H1 (cell line): ENCODE measurements around the gene SPRYD3. TPM values are rescaled to one million over a fixed set of nuclear protein-coding genes. Genes with fewer than 3 reads are reported as not detected.
A peak's percentile ranks its signal among the peaks of the same experiment; 100 is the strongest.

ENCODE experiments used
- ATF3 ChIP-seq: IDR thresholded peaks from 2 replicates; pipeline ENCODE4 v1.6.1; 2011; ENCODE audit warnings: low read depth, mild to moderate bottlenecking, low read length; ENCODE audit not compliant: insufficient read depth
- BACH1 ChIP-seq: IDR thresholded peaks from 2 replicates; pipeline ENCODE4 v1.6.1; 2012; ENCODE audit warnings: low read length, improper control_type of control experiment
- BCL11A ChIP-seq, 2 experiments: IDR thresholded peaks; one replicate each; pipeline ENCODE4 v1.6.1; 2011; ENCODE audit warnings: low read depth in 2 of 2, low read length in 2 of 2, mild to moderate bottlenecking in 2 of 2
- CBX5 ChIP-seq: fragments of 300-800, 300-1000 bp; sonication (generic); IDR thresholded peaks from 2 replicates; pipeline ENCODE4 v1.7.1; 2016; ENCODE audit warnings: antibody characterized with exemption, low read length, low read depth
- CBX8 ChIP-seq: fragments of 300-800, 300-1000 bp; sonication (generic); IDR thresholded peaks from 2 replicates; pipeline ENCODE4 v1.7.1; 2016; ENCODE audit warnings: low read depth, low read length, borderline replicate concordance
- CHD1 ChIP-seq: IDR thresholded peaks from 2 replicates; pipeline ENCODE4 v1.6.1; 2012; ENCODE audit warnings: low read depth, low read length, improper control_type of control experiment
- EP300 ChIP-seq, 2 experiments: IDR thresholded peaks; 1 replicate in 1 of 2; 2 replicates in 1 of 2; pipeline ENCODE4 v1.6.1; 2011 to 2012; ENCODE audit warnings: low read depth in 2 of 2, low read length in 2 of 2, mild to moderate bottlenecking in 2 of 2, borderline replicate concordance in 1 of 2, inconsistent platforms in 1 of 2, moderate library complexity in 1 of 2
- GABPA ChIP-seq: IDR thresholded peaks from 2 replicates; pipeline ENCODE4 v1.6.1; 2011; ENCODE audit warnings: mild to moderate bottlenecking, low read length, moderate library complexity, borderline replicate concordance; ENCODE audit not compliant: insufficient read depth
- HDAC2 ChIP-seq, 2 experiments: fragments of 300-600 bp in 1 of 2; sonication (generic) in 1 of 2; IDR thresholded peaks; 2 replicates each; pipeline ENCODE4 v1.6.1; 2011 to 2012; ENCODE audit warnings: low read depth in 2 of 2, low read length in 2 of 2, mild to moderate bottlenecking in 2 of 2, moderate library complexity in 2 of 2, borderline replicate concordance in 1 of 2, inconsistent platforms in 1 of 2
- JUN ChIP-seq: IDR thresholded peaks from 2 replicates; pipeline ENCODE4 v1.6.1; 2011; ENCODE audit warnings: low read depth, mild to moderate bottlenecking, improper control_type of control experiment, low read length
- KDM4A ChIP-seq: IDR thresholded peaks from one replicate; pipeline ENCODE4 v1.7.1; 2012; ENCODE audit warnings: low read depth, mild to moderate bottlenecking, moderate library complexity, low read length, inconsistent platforms; ENCODE audit not compliant: severe bottlenecking
- MAX ChIP-seq: IDR thresholded peaks from 2 replicates; pipeline ENCODE4 v1.6.1; 2012; ENCODE audit warnings: inconsistent platforms
- PHF8 ChIP-seq: fragments of 200-600 bp; sonication (generic); conservative IDR thresholded peaks from 2 replicates; pipeline ENCODE4 v1.7.1; 2012; ENCODE audit warnings: low read depth, mild to moderate bottlenecking, inconsistent platforms, low read length, moderate library complexity
- POLR2AphosphoS5 ChIP-seq: IDR thresholded peaks from 2 replicates; pipeline ENCODE4 v1.6.1; 2011; ENCODE audit warnings: low read depth, low read length
- TEAD4 ChIP-seq: IDR thresholded peaks from 2 replicates; pipeline ENCODE4 v1.6.1; 2012; ENCODE audit warnings: low read depth, low read length, inconsistent platforms, mixed read lengths
- USF2 ChIP-seq: IDR thresholded peaks from 2 replicates; pipeline ENCODE4 v1.6.1; 2011; ENCODE audit warnings: low read length, improper control_type of control experiment
- YY1 ChIP-seq: IDR thresholded peaks from 2 replicates; pipeline ENCODE4 v1.6.1; 2011; ENCODE audit warnings: low read depth, mild to moderate bottlenecking, low read length
- polyA plus RNA-seq, 7 experiments: library from polyadenylated mRNA; depleted of rRNA in 3 of 7; stranded (reverse) in 5 of 7; unstranded in 2 of 7; fragments of >200 nt in 5 of 7; fragments of 200-250 nt in 2 of 7; gene quantifications; 1 replicate in 5 of 7; 2 replicates in 1 of 7; 4 replicates in 1 of 7; pipeline versions ENCODE4 v1.2.1 to v1.2.3, GENCODE V29; 2011 to 2013; ENCODE audit warnings: missing spikeins in 2 of 7, mixed read lengths in 2 of 7
- total RNA-seq: library from RNA; stranded (reverse); fragmentation: NEBNext Ultra II Directional; extraction: Animal tissue kit (Norgen Biotek cat#: 25700); gene quantifications from 2 replicates; pipeline ENCODE4 v1.2.1, GENCODE V29; 2021

Gene SPRYD3
- total and polyA plus RNA-seq, 2 of the 8 experiments (the other 6 are each of a cell fraction or from before 2014, with no cell fraction given): 6.8 to 8.0 TPM

- TF ChIP-seq BACH1: no peak
- TF ChIP-seq ATF3: no peak
- no peak for TF ChIP-seq POLR2AphosphoS5
- TF ChIP-seq PHF8: peak; percentile 37
- no peak for TF ChIP-seq BCL11A (IDR thresholded peaks at IDR 0.05; ENCODE audit: low read depth in 2 of 2, low read length in 2 of 2)
- TF ChIP-seq KDM4A: peak; percentile 18
- TF ChIP-seq GABPA: no peak
- TF ChIP-seq EP300 (IDR thresholded peaks at IDR 0.05; ENCODE audit: borderline replicate concordance in 1 of 2, low read depth in 2 of 2, low read length in 2 of 2): no peak
- no peak for TF ChIP-seq TEAD4
- TF ChIP-seq YY1: no peak
- no peak; a peak in 1 of 4 replicates for TF ChIP-seq HDAC2 (IDR thresholded peaks at IDR 0.05; ENCODE audit: borderline replicate concordance in 1 of 2, low read depth in 2 of 2, low read length in 2 of 2)
- TF ChIP-seq USF2: no peak
- TF ChIP-seq JUN: no peak
- no peak for TF ChIP-seq CBX5
- TF ChIP-seq MAX: peak; percentile 71
- TF ChIP-seq CBX8: no peak
- no peak for TF ChIP-seq CHD1
Measured at GRCh38 chr12:53078425-53079225, 565 bp downstream of the SPRYD3 start (continued).
